GM12878 (cell line): ENCODE data around the gene TOX2. TPM values are rescaled to one million over a fixed set of nuclear protein-coding genes. Genes with fewer than 3 reads are reported as not detected.

Experiments used
- ATAC-seq: fragments of 200-7000 bp; cut with Tn5 transposase; 3 replicates; pipeline ENCODE4 v1.9.1; 2020; ENCODE audit warnings: mild to moderate bottlenecking, moderate library complexity
- BruUV-seq: library from RNA; stranded (reverse); fragments of 400-500 nt; replicated peaks from 2 replicates; lab custom pipeline; 2021; lab: Mats Ljungman, UMichigan
- CTCF ChIA-PET: fragments of 300-600 bp; sonication (Branson Sonifier 250); formaldehyde crosslinking; extraction: SDS; loops from one replicate; lab custom pipeline; 2021; ENCODE audit warnings: inconsistent platforms; lab: Yijun Ruan, JAX
- POLR2A ChIA-PET: fragments of 350-600 bp; formaldehyde crosslinking; extraction: SDS; loops from one replicate; lab custom pipeline; 2021; ENCODE audit warnings: inconsistent platforms; lab: Charles Lee
- RAD21 ChIA-PET: fragments of 300-600 bp; sonication (Branson Sonifier 250); formaldehyde crosslinking; loops from one replicate; lab custom pipeline; 2023; ENCODE audit warnings: antibody characterized with exemption; ENCODE audit not compliant: unreplicated experiment; lab: Charles Lee
- SMC1A ChIA-PET: fragments of 300-600 bp; sonication (Branson Sonifier 250); formaldehyde crosslinking; loops from one replicate; lab custom pipeline; 2023; ENCODE audit not compliant: unreplicated experiment, uncharacterized antibody; lab: Charles Lee
- DNase-seq: peaks from one replicate; pipeline ENCODE4 v3.0.0-alpha.2; 2011; ENCODE audit warnings: low read depth, low spot score
- FAIRE-seq: peaks from 3 replicates; lab custom pipeline; 2011; peaks lifted over from hg19 to GRCh38; lab: Jason Lieb, UNC
- H2AFZ ChIP-seq: 2 replicates; pipeline ENCODE4 v1.6.0; 2011; ENCODE audit warnings: low read depth, low read length, control low read depth; ENCODE audit not compliant: control insufficient read depth
- H3K27ac ChIP-seq: 2 replicates; pipeline ENCODE4 v1.5.1; 2011; ENCODE audit warnings: control low read depth; ENCODE audit not compliant: control insufficient read depth, insufficient read depth
- H3K27me3 ChIP-seq, 2 experiments: replicated peaks in 1 of 2; 2 replicates each; pipeline versions ENCODE4 v1.6.0 to v1.6.1; 2011; ENCODE audit warnings: low read length in 1 of 2; ENCODE audit not compliant: control insufficient read depth in 2 of 2, insufficient read depth in 2 of 2
- H3K36me3 ChIP-seq, 2 experiments: 2 replicates each; pipeline ENCODE4 v1.5.1; 2011; ENCODE audit warnings: low read length in 1 of 2; ENCODE audit not compliant: control insufficient read depth in 2 of 2, insufficient read depth in 2 of 2
- H3K4me1 ChIP-seq: 2 replicates; pipeline ENCODE4 v1.6.1; 2011; ENCODE audit warnings: mild to moderate bottlenecking, low read length, moderate library complexity, mixed read lengths; ENCODE audit not compliant: control insufficient read depth, insufficient read depth
- H3K4me2 ChIP-seq: 2 replicates; pipeline ENCODE4 v1.6.0; 2011; ENCODE audit warnings: control low read depth; ENCODE audit not compliant: control insufficient read depth, insufficient read depth
- H3K4me3 ChIP-seq: fragments of 200-600 bp; sonication (generic); 2 replicates; pipeline ENCODE4 v1.5.1; 2016
- H3K79me2 ChIP-seq: 2 replicates; pipeline ENCODE4 v1.6.0; 2011; ENCODE audit warnings: low read length; ENCODE audit not compliant: control insufficient read depth, insufficient read depth
- H3K9ac ChIP-seq: 2 replicates; pipeline ENCODE4 v1.8.0; 2011; ENCODE audit warnings: low read length, control low read depth, mixed read lengths; ENCODE audit not compliant: control insufficient read depth, insufficient read depth
- H3K9me3 ChIP-seq: replicated peaks from 3 replicates; pipeline ENCODE4 v1.5.1; 2011; ENCODE audit warnings: mild to moderate bottlenecking, low read length; ENCODE audit not compliant: control insufficient read depth, insufficient read depth
- H4K20me1 ChIP-seq: 2 replicates; pipeline ENCODE4 v1.6.0; 2011; ENCODE audit not compliant: control insufficient read depth, insufficient read depth
- ATF2 ChIP-seq: IDR thresholded peaks from 2 replicates; pipeline ENCODE4 v1.6.1; 2012; ENCODE audit warnings: low read length, inconsistent platforms
- CHD1 ChIP-seq: IDR thresholded peaks from 2 replicates; pipeline ENCODE4 v1.6.1; 2012; ENCODE audit warnings: low read depth, low read length, improper control_type of control experiment
- CREB1 ChIP-seq: IDR thresholded peaks from 2 replicates; pipeline ENCODE4 v1.6.1; 2012; ENCODE audit warnings: low read depth, mild to moderate bottlenecking, inconsistent platforms
- HDGF ChIP-seq: fragments of 450-650 bp; IDR thresholded peaks from 2 replicates; pipeline ENCODE4 v1.6.1; 2016; ENCODE audit warnings: antibody characterized with exemption
- JUNB ChIP-seq: IDR thresholded peaks from 2 replicates; pipeline ENCODE4 v1.6.1; 2016; ENCODE audit warnings: antibody characterized with exemption, mild to moderate bottlenecking
- KAT2A ChIP-seq: conservative IDR thresholded peaks from 2 replicates; pipeline ENCODE4 v1.6.1; 2011; ENCODE audit warnings: low read depth, low read length; ENCODE audit not compliant: control insufficient read depth
- NBN ChIP-seq: fragments of 450-650 bp; IDR thresholded peaks from 2 replicates; pipeline ENCODE4 v1.6.1; 2016
- NFYA ChIP-seq: IDR thresholded peaks from 2 replicates; pipeline ENCODE4 v1.6.1; 2011; ENCODE audit warnings: low read depth, mild to moderate bottlenecking, low read length, improper control_type of control experiment, borderline replicate concordance
- POLR2AphosphoS2 ChIP-seq: IDR thresholded peaks from 2 replicates; pipeline ENCODE4 v1.6.1; 2011; ENCODE audit warnings: low read depth, mild to moderate bottlenecking, low read length, improper control_type of control experiment, moderate library complexity
- SMARCA5 ChIP-seq: fragments of 450-650 bp; IDR thresholded peaks from 2 replicates; pipeline ENCODE4 v1.6.1; 2017; ENCODE audit warnings: mild to moderate bottlenecking
- SMC3 ChIP-seq: IDR thresholded peaks from 2 replicates; pipeline ENCODE4 v1.6.1; 2011; ENCODE audit warnings: low read length, improper control_type of control experiment, borderline replicate concordance
- SP1 ChIP-seq: IDR thresholded peaks from one replicate; pipeline ENCODE4 v1.6.1; 2011; ENCODE audit warnings: low read depth, low read length
- SREBF2 ChIP-seq: IDR thresholded peaks from 2 replicates; pipeline ENCODE4 v1.6.1; 2012; ENCODE audit warnings: mild to moderate bottlenecking, low read length
- ZBED1 ChIP-seq: IDR thresholded peaks from 2 replicates; pipeline ENCODE4 v1.6.1; 2016; ENCODE audit warnings: borderline replicate concordance
- WGBS: methylation state at CpG from one replicate; pipeline ENCODE4 v1.1.6; 2016; ENCODE audit warnings: low lambda C conversion rate; ENCODE audit not compliant: insufficient replicate concordance, insufficient coverage; ENCODE audit errors: missing lambda C conversion rate; 5-methylcytosine and 5-hydroxymethylcytosine counted together
- in situ Hi-C: fragments of 300-500 bp; cut with MboI; formaldehyde crosslinking; loops from 9 replicates; pipeline ENCODE4 v1.14.3; 2018; ENCODE audit warnings: mixed read lengths
- intact Hi-C: fragments of 100-400 bp; cut with micrococcal nuclease; formaldehyde crosslinking; loops from one replicate; pipeline ENCODE4 v1.14.2; 2022; ENCODE audit not compliant: unreplicated experiment
- polyA plus RNA-seq, 11 experiments: library from polyadenylated mRNA; depleted of rRNA in 4 of 11; unstranded in 6 of 11; stranded (reverse) in 5 of 11; fragments of >200 nt; fragmentation: Nextera tagmentation in 4 of 11; fragmentation: Illumina TruSeq in 1 of 11; extraction: Ambion mirVana in 4 of 11; extraction: Trizol in 1 of 11; gene quantifications; 1 replicate in 1 of 11; 2 replicates in 10 of 11; pipeline versions ENCODE4 v1.2.1 to v1.2.3, GENCODE V29; 2011 to 2016; ENCODE audit warnings: inconsistent platforms in 2 of 11, missing spikeins in 2 of 11, low read depth in 1 of 11
- total RNA-seq, 4 experiments: library from RNA; depleted of rRNA in 3 of 4; stranded (reverse); fragments of >200 nt in 3 of 4; fragmentation: Illumina TruSeq in 1 of 4; extraction: Trizol in 1 of 4; gene quantifications; 2 replicates each; pipeline versions ENCODE4 v1.2.1 to v1.2.3, GENCODE V29; 2013 to 2021
- TF ChIP-seq, protein P1 (sequence below): IDR thresholded peaks from 2 replicates; pipeline ENCODE4 v1.6.1; 2011; ENCODE audit warnings: low read depth, low read length, improper control_type of control experiment, borderline replicate concordance
- TF ChIP-seq, protein P2 (sequence below): IDR thresholded peaks from 2 replicates; pipeline ENCODE4 v1.6.1; 2011; ENCODE audit warnings: mild to moderate bottlenecking, low read depth, low read length, moderate library complexity; ENCODE audit not compliant: insufficient replicate concordance
- TF ChIP-seq, protein P3 (sequence below): IDR thresholded peaks from 2 replicates; pipeline ENCODE4 v1.6.1; 2011; ENCODE audit warnings: borderline replicate concordance, low read depth, mild to moderate bottlenecking, moderate library complexity, low read length; ENCODE audit not compliant: insufficient read depth, poor library complexity, severe bottlenecking

TOX2 gene
- total and polyA plus RNA-seq, 10 of the 15 experiments (the other 5 are each of a cell fraction or from before 2014, with no cell fraction given) = 2.6 to 40.5 (median 7.9) TPM

GRCh38 chr20:43999848-44000247 lies 85.2 kb downstream of the TOX2 start (continued):
- TF ChIP-seq SMC3 (no peak), POLR2AphosphoS2 (no peak), KAT2A (no peak), SREBF2 (no peak), NFYA (no peak)

GRCh38 chr20:44001667-44002596 lies 87.3 kb downstream of the TOX2 start:
- RAD21 ChIA-PET = interaction anchor here (1.0 to 4.2 kb wide), 14 partner anchors 13 to 463 kb away, joined by 3 to 28 read pairs (median 3); no protein-coding TSS in a partner anchor
- Histone ChIP-seq H3K27me3 (no peaks in the 10 kb centered on the region), H3K27ac (no peak overlapping the region), H2AFZ (no peak overlapping the region), H3K79me2 (no peaks in the 10 kb centered on the region), H3K9me3 (no peaks in the 10 kb centered on the region; the same call in 2 of the 3 replicates), H3K4me1 (peaks cover 16% of the 10 kb centered on the region), H3K4me2 (peak overlapping the region; percentile 46), H4K20me1 (no peaks in the 10 kb centered on the region), H3K36me3 (peaks cover 0 to 2% of the 10 kb centered on the region in 2 experiments; a peak in 1 of 4 replicates), H3K9ac (no peak overlapping the region), H3K4me3 (no peak overlapping the region)
- no TSS peak for BruUV-seq
- WGBS = 0% methylated on average over 6 of the region's 6 CpGs
- in situ Hi-C loops = no loop called here
- DNase-seq = peak; percentile 74
- POLR2A ChIA-PET = interaction anchor here (1.1 to 1.6 kb wide), 5 partner anchors 16 to 85 kb away, joined by 3 to 5 read pairs (median 3); no protein-coding TSS in a partner anchor
- intact Hi-C loops = loop anchor here (1.0 to 5.0 kb wide), 2 partner anchors 80 to 251 kb away; no protein-coding TSS in a partner anchor
- FAIRE-seq = peak; percentile 74
- ATAC-seq = peak; percentile 90
- SMC1A ChIA-PET = interaction anchor here (0.7 to 3.6 kb wide), 15 partner anchors 12 to 269 kb away, joined by 3 to 17 read pairs (median 6); no protein-coding TSS in a partner anchor
- CTCF ChIA-PET = interaction anchor here (1.0 to 2.5 kb wide), 10 partner anchors 8 to 252 kb away, joined by 3 to 14 read pairs (median 4); no protein-coding TSS in a partner anchor
- TF ChIP-seq, protein P1, sequence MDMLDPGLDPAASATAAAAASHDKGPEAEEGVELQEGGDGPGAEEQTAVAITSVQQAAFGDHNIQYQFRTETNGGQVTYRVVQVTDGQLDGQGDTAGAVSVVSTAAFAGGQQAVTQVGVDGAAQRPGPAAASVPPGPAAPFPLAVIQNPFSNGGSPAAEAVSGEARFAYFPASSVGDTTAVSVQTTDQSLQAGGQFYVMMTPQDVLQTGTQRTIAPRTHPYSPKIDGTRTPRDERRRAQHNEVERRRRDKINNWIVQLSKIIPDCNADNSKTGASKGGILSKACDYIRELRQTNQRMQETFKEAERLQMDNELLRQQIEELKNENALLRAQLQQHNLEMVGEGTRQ = no peak
- peak; percentile 50; the same call in 1 of the 2 replicates for TF ChIP-seq JUNB
- TF ChIP-seq NBN = 0 out of 2 replicates have a peak, but pooled peaks have one; percentile 41
- peak; percentile 74; the same call in 1 of the 2 replicates for TF ChIP-seq HDGF
- TF ChIP-seq, protein P2, sequence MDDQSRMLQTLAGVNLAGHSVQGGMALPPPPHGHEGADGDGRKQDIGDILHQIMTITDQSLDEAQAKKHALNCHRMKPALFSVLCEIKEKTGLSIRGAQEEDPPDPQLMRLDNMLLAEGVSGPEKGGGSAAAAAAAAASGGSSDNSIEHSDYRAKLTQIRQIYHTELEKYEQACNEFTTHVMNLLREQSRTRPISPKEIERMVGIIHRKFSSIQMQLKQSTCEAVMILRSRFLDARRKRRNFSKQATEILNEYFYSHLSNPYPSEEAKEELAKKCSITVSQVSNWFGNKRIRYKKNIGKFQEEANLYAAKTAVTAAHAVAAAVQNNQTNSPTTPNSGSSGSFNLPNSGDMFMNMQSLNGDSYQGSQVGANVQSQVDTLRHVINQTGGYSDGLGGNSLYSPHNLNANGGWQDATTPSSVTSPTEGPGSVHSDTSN = peak; percentile 18
- TF ChIP-seq, protein P3, sequence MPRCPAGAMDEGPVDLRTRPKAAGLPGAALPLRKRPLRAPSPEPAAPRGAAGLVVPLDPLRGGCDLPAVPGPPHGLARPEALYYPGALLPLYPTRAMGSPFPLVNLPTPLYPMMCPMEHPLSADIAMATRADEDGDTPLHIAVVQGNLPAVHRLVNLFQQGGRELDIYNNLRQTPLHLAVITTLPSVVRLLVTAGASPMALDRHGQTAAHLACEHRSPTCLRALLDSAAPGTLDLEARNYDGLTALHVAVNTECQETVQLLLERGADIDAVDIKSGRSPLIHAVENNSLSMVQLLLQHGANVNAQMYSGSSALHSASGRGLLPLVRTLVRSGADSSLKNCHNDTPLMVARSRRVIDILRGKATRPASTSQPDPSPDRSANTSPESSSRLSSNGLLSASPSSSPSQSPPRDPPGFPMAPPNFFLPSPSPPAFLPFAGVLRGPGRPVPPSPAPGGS = peak; percentile 49
- no peak for TF ChIP-seq CHD1
- no peak for TF ChIP-seq CREB1
- peak; percentile 78; the same call in 1 of the 2 replicates for TF ChIP-seq SMARCA5
- peak; percentile 51; the same call in 1 of the 2 replicates for TF ChIP-seq ZBED1
- TF ChIP-seq ATF2 = peak; percentile 20; the same call in 1 of the 2 replicates
- no peak for TF ChIP-seq SP1
